Measurements from ENCODE around the gene ARL8B.

ARL8B gene

DNA sequence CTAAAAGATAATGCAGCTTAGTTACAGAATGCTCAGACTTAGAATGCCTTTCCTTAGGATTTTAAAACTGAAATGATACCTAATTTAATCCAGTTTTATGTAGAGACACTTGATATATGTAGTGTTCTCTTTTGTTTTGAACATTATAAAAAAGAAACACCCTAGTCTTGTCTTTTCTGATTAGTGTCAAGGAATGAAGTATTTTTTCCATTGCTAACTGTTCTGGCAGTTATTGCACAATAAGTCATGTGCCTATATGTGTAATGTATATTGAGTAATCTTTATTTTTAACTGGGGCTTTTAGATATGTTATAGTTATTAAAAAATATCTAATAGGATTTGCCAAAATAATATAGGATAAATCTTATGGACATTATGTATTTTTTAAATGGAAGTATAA is 4.5 kb downstream of the ARL8B start:
- no peak for TF ChIP-seq CTCF (IDR thresholded peaks at IDR 0.05; ENCODE audit: low read depth, low read length)
- no peak for DNase-seq (ENCODE audit: extremely low read depth, low read depth)

- TF ChIP-seq CTCF (IDR thresholded peaks at IDR 0.05; ENCODE audit: low read depth, low read length): no peak
- no peak for DNase-seq (ENCODE audit: extremely low read depth, low read depth)
Measured at GRCh38 chr3:5128849-5129248, 6.8 kb downstream of the ARL8B start.

- no peak for TF ChIP-seq CTCF (IDR thresholded peaks at IDR 0.05; ENCODE audit: low read depth, low read length)
- DNase-seq (ENCODE audit: extremely low read depth, low read depth): no peak
Measured at GRCh38 chr3:5133239-5134018, 11.3 kb downstream of the ARL8B start.

- no peak for DNase-seq (ENCODE audit: extremely low read depth, low read depth)
- no peak for TF ChIP-seq CTCF (IDR thresholded peaks at IDR 0.05; ENCODE audit: low read depth, low read length)
Measured at GRCh38 chr3:5134019-5134391, 11.9 kb downstream of the ARL8B start.

DNA sequence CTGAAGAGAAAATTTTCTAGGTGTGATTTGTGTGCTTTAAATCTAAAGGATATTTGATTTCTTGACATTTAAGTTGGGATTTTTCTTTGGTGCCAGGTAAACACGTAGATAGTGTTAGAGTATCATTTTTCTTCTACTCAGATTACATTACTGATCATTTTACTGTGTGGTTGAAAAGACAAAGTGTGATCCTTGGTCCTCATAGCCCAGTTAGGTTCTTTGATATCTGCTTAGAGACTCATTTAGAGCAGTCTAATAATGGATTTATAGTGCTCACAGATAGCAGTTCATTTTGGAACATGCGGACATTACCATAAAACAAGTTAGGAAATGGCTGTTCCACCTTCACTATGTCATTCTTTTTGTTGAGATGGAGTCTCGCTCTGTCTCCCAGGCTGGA is 12.4 kb downstream of the ARL8B start:
- DNase-seq (ENCODE audit: extremely low read depth, low read depth): no peak
- TF ChIP-seq CTCF (IDR thresholded peaks at IDR 0.05; ENCODE audit: low read depth, low read length): no peak

DNA sequence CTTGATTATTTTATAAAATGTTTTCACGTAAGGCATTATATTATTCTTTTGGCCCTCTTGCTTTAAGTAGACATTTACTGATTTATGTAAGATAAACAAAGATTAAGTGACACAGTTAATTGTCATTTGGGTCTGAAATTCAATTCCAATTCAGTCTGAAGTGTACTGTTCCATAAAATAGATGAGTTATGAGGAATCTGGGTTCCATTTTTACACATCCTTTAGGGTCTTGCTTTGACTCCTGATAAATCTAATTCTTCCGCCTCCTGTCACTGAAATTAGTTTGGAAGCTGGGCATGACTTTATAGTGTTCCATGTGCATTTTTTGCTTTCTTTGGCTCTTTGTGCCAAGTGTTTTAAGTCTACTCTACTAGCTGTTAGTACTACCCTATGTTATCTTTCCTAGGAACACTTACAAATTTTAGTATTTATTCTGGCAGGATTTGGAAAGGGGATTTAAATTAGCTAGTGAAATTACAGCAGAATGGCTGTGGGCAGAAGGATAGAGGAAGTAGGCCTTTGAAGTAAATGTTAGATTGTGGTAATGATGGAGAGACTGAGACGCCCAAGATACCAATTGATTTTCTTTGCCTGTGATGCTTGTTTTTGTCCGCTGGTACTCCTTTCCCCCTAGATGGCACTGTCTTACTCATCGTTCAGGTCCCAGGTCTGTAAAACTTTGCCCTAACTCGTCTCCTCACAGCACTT is 14.3 kb downstream of the ARL8B start:
- DNase-seq (ENCODE audit: extremely low read depth, low read depth): no peak

More for the DNA sequence above, 14.3 kb downstream of the ARL8B start:
- TF ChIP-seq CTCF (IDR thresholded peaks at IDR 0.05; ENCODE audit: low read depth, low read length): peak; percentile 26

Data from AG09319 (cell line).